GM12891 (cell line): ENCODE results near the gene SGO2.
"Not testable (repeated sequence)": the region's sequence is repeated elsewhere in the genome, so short reads cannot be mapped to it uniquely, and the experiment has no call there.

ENCODE experiments used
- DNase-seq: peaks from one replicate; pipeline ENCODE4 v3.0.0; 2011; ENCODE audit warnings: low spot score; ENCODE audit not compliant: insufficient read length
- FAIRE-seq: peaks from 2 replicates; lab custom pipeline; 2011; peaks lifted over from hg19 to GRCh38; lab: Jason Lieb, UNC
- PAX5 ChIP-seq: IDR thresholded peaks from 2 replicates; pipeline ENCODE4 v1.6.1; 2011; ENCODE audit warnings: low read length, moderate library complexity, mild to moderate bottlenecking; ENCODE audit not compliant: insufficient read depth, severe bottlenecking
- POLR2A ChIP-seq: IDR thresholded peaks from 2 replicates; pipeline ENCODE4 v1.6.1; 2011; ENCODE audit warnings: low read depth, low read length, control low read depth
- POLR2AphosphoS5 ChIP-seq: IDR thresholded peaks from 2 replicates; pipeline ENCODE4 v1.6.1; 2011; ENCODE audit warnings: low read depth, low read length, control low read depth
- POU2F2 ChIP-seq: IDR thresholded peaks from 2 replicates; pipeline ENCODE4 v1.6.1; 2011; ENCODE audit warnings: low read depth, mild to moderate bottlenecking, control low read depth, low read length, moderate library complexity
- SPI1 ChIP-seq: IDR thresholded peaks from 2 replicates; pipeline ENCODE4 v1.6.1; 2011; ENCODE audit warnings: low read depth, low read length, control low read depth
- TAF1 ChIP-seq: IDR thresholded peaks from 2 replicates; pipeline ENCODE4 v1.6.1; 2011; ENCODE audit warnings: low read depth, low read length, control low read depth

Gene SGO2

GRCh38 chr2:200604571-200605255 lies 78.7 kb downstream of the SGO2 start:
- DNase-seq (no peak), FAIRE-seq (no peak)
- no peak for TF ChIP-seq TAF1
- no peak for TF ChIP-seq POLR2AphosphoS5
- no peak for TF ChIP-seq POU2F2
- TF ChIP-seq POLR2A, result no peak
- TF ChIP-seq SPI1, result no peak
- no peak for TF ChIP-seq PAX5

GRCh38 chr2:200608341-200609027 lies 82.5 kb downstream of the SGO2 start:
- FAIRE-seq (no peak), DNase-seq (no peak)
- TF ChIP-seq POU2F2, result no peak
- TF ChIP-seq POLR2A, result no peak
- TF ChIP-seq POLR2AphosphoS5, result no peak
- no peak for TF ChIP-seq PAX5
- TF ChIP-seq SPI1, result no peak
- no peak for TF ChIP-seq TAF1

DNA sequence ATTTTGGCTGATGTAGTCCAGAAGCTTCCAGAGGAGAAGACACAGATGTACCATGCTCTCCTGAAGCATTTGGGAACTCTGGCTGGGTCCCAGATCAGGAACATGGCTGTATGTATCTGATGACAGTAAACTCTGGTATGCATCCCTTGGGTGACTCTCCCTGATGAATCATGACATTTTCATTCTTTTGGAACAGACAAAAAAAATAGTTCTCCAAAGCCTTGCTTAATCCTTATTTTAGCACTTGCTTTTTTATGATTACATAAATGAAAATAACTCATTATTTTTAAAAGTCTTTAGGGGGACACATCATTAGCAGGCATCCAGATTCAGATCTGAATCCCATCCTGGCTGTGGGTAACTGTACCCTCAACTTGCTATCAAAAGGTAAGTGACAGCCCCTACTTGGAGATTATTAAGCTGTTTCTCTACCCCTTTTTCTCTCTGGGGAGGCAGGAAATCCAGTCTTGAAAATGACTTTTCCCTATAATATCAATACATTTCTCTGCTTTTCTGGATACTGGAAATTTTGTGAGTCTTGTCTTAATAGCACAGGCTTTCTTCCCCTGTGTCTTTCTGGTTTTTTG lies 83.1 kb downstream of the SGO2 start:
- no peak for TF ChIP-seq PAX5
- TF ChIP-seq POLR2AphosphoS5, result no peak
- TF ChIP-seq POLR2A, result no peak
- TF ChIP-seq TAF1, result no peak
- TF ChIP-seq SPI1, result no peak
- no peak for TF ChIP-seq POU2F2
- DNase-seq, result no peak
- FAIRE-seq, result no peak

- not testable (repeated sequence) for FAIRE-seq, DNase-seq
Observed at GRCh38 chr2:200610217-200610616, 84.2 kb downstream of the SGO2 start.

GRCh38 chr2:200613692-200614091 lies 87.7 kb downstream of the SGO2 start:
- TF ChIP-seq PAX5, result no peak
- TF ChIP-seq SPI1, result no peak
- no peak for TF ChIP-seq POU2F2
- no peak for TF ChIP-seq POLR2A
- TF ChIP-seq TAF1, result no peak
- TF ChIP-seq POLR2AphosphoS5, result no peak
- DNase-seq (no peak), FAIRE-seq (no peak)

GRCh38 chr2:200614249-200614648 lies 88.2 kb downstream of the SGO2 start:
- DNase-seq (no peak), FAIRE-seq (no peak)
- no peak for TF ChIP-seq POLR2A
- TF ChIP-seq SPI1, result no peak
- TF ChIP-seq PAX5, result no peak
- TF ChIP-seq TAF1, result no peak
- no peak for TF ChIP-seq POU2F2
- no peak for TF ChIP-seq POLR2AphosphoS5

- no peak for DNase-seq
- no peak for FAIRE-seq
- TF ChIP-seq POLR2AphosphoS5, result no peak
- no peak for TF ChIP-seq TAF1
- no peak for TF ChIP-seq SPI1
- TF ChIP-seq POU2F2, result no peak
- no peak for TF ChIP-seq POLR2A
- TF ChIP-seq PAX5, result no peak
Observed at GRCh38 chr2:200615247-200615646, 89.2 kb downstream of the SGO2 start.

DNA sequence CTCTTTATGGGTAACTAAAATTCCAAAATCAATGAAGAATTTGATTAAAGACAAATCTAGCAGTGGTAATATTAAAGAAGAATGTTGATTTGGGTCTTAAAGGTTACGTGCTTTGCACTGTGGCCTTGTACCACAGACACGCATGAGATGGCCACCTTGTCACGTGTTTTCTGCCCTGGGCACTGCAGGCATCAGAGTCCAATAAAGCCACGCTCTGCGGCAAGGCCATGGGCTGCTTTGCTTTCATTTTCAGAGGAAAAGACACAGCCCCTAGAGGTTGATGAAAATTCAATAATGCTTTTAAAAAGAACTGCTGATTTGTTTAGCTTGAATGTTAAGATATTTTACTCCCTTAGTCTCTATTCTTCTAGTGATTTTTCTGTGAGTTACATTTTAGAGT lies 90.2 kb downstream of the SGO2 start:
- FAIRE-seq, result no peak
- TF ChIP-seq POLR2A (no peak), SPI1 (no peak), TAF1 (no peak), POU2F2 (no peak), POLR2AphosphoS5 (no peak), PAX5 (no peak)

GRCh38 chr2:200616656-200617055 lies 90.6 kb downstream of the SGO2 start:
- FAIRE-seq (no peak), DNase-seq (no peak)
- no peak for TF ChIP-seq SPI1
- no peak for TF ChIP-seq POLR2AphosphoS5
- no peak for TF ChIP-seq PAX5
- no peak for TF ChIP-seq POLR2A
- TF ChIP-seq POU2F2, result no peak
- TF ChIP-seq TAF1, result no peak

More for the DNA sequence above, 90.2 kb downstream of the SGO2 start:
- DNase-seq, result no peak
